ENCODE results near the gene DMAC1.

DNA sequence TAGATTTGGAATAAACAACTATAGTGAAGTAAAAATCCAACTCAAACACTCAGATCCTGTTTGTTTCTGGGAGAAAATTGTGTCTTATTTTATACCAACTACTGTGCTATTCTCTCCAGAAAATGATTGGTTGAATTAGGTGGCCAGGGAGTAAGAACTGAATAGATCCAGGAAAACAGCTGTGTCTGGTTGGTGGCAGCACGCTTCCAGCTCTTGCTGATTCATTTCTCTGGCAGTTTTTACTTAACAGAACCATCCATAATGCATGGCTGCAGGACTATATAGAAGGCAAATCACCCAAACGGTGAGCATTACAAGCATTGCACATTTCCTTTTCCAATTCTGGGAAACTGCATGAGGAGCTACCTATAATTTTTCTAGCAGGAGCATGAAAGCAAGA lies 29.5 kb downstream of the DMAC1 start:
- TF ChIP-seq CTCF (IDR thresholded peaks at IDR 0.05) (no peak), POLR2A (IDR thresholded peaks at IDR 0.05) (no peak)

All from right lobe of liver (tissue), 4 donors.